TTC549 (cell line): ENCODE measurements around the gene BMPR1A.
"Not testable (repeated sequence)": the region's sequence is repeated elsewhere in the genome, so short reads cannot be mapped to it uniquely, and the experiment has no call there.

Experiments used
- FAIRE-seq: peaks from 2 replicates; lab custom pipeline; 2012; peaks lifted over from hg19 to GRCh38; lab: Jason Lieb, UNC

Gene BMPR1A

DNA sequence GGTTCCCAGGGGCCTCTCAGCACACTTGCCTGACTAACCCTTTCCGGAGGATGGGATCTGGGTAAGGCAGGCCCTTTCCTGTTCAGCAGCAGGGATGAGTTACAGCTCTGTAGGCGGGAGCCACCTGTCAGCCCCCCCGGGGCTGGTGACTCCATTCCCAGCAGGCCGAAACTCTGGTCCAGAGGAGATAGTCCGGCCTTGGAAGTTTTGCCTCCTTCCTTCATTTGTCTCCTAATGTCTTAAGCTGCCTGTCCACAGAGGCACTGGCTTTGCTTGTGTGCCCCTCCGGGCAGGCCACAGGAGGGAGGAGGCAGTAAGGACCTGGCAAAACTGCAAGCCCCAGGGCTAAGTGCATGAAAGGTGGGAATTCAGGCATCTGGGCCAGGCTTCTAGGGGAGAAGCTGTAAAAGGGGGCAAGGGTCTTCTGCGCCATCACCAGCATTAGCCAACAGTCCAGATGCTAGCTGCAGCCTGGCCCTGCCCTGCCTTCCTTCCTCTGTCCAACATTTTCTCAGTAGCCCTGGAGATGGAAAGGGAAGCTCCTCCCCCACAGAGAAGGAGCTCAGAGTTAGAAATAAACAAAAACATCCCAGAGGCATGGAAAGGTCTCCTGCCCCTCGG lies 213.1 kb downstream of the BMPR1A start:
- no peak for FAIRE-seq

DNA sequence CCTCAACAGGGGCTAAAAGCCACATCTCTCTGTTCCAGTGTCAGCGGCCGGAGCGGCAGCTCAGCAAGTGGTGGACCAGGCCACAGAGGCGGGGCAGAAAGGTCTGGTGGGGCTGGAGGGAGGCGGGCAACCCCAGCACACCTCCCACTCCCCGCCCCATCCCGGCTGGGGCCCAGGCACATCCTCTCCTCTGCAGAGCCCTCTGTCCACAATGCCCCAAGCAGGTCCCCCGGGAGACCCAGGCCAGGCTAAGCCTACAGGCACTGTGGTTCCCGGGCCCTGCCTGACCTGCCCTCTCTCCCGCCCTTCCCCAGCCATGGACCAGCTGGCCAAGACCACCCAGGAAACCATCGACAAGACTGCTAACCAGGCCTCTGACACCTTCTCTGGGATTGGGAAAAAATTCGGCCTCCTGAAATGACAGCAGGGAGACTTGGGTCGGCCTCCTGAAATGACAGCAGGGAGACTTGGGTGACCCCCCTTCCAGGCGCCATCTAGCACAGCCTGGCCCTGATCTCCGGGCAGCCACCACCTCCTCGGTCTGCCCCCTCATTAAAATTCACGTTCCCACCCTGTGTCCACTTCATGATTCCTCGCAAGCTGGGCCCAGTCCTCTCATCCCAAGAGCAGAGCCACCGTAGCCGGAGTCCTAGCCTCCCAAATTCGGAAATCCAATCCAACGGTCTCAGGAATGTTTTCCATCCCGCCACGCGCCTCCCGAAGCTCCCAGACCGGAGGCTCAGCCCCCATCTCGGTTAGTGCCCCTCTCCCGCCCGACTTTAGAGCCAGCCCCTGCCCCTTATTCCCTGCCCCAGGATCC lies 214.0 kb downstream of the BMPR1A start:
- no peak for FAIRE-seq

DNA sequence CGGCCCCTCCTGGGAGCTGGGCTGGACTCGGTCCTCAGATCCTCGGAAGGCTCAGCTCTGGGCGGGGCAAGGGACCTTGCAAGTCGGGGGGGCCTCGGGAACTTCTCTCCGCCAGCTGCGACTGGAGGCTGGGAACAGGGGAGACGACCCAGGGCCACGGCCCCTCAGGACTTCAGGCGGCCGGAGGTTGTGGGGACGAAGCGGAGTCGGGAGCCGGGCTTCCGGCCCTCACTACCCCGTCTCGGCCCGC lies 214.5 kb downstream of the BMPR1A start:
- no peak for FAIRE-seq

DNA sequence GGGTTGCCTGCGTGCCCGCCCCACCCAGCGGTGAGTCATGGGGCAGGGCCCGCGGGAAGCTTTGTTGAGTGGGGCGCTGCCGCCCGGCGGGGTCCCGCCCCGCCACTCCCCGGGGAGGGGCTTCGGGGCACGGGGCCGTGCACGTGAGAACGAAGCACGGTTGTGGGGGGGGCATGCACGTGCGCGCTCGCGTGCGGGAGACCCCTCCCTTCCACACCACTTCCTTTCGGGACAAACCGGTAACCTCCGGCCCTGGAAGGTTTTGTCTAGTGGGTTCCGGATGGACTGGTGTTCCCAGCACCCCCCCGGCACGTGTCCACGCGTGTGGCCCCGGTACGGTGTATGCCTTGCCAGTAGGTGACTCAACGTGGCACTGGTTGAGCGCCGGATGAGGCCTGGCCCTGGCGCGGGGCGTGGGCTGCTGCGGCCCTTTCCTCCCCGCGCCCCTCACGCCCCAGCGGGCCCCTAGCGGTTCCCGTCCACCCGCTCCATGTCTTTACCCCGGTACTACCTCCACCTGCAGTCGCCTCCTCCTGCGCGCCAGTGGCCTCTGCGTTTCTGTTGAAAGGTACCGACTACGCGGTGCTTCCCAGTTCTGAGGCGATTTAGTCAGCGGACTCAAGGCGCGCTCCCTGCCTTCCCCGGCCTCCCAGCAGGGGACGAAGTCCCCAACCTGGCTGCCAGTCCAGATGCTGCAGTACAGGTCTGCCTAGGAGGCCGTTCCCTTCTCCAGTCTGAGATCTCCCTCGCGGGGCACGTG lies 215.0 kb downstream of the BMPR1A start:
- FAIRE-seq = no peak

DNA sequence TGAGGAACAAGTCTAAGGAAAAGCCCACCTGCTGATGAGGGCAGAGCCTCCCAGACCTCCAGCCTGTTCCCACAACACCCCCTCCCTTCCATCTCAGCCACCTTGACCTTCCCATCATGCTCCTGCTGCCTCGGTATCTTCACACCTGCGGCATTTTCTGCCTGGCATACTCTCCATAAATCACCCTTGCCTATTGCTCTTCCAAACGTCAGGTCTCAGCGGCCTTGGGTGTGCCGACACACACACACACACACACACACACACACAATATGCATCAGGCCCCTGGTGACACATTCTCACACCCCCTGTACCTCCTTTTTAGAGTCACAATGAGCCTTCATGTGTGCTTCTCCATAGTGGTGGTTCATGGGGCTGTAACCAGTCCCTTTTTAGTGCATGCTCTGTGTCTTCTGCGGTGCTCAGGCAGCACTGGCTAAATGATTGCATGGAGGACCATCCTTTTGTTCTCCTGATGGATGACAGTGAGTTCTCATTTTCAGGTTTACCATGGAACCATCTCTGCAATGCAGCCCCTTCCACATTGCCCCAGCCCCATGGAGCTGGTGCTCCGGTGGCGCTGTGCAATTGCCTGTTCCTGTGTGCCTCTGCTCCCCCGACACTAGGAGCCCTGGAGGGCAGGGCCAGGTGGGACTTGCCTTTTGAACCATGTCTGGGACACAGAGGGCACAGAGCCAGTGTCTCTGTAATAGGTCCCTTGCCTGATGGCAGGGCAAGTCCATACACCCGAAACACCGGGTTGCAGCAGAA lies 216.4 kb downstream of the BMPR1A start:
- no peak for FAIRE-seq

DNA sequence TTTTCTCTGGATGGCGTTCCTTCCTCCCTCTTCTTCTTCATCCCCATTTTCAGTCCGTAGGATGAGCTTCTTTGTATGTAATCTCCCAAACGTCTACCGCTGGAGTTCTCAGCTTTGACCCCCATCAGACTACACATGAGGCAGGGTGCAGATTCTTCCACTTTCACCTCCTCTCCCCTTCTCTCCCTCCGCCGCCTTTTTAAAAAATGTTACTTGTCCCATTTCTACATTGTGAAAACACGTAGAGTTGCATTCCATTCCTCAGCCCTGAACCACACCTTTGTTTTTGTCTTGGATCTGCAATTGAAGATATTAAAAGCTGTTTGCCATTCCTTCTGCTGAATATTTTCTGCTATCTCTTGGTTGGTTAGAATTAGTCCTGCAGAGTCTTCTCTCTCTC lies 218.1 kb downstream of the BMPR1A start:
- no peak for FAIRE-seq

DNA sequence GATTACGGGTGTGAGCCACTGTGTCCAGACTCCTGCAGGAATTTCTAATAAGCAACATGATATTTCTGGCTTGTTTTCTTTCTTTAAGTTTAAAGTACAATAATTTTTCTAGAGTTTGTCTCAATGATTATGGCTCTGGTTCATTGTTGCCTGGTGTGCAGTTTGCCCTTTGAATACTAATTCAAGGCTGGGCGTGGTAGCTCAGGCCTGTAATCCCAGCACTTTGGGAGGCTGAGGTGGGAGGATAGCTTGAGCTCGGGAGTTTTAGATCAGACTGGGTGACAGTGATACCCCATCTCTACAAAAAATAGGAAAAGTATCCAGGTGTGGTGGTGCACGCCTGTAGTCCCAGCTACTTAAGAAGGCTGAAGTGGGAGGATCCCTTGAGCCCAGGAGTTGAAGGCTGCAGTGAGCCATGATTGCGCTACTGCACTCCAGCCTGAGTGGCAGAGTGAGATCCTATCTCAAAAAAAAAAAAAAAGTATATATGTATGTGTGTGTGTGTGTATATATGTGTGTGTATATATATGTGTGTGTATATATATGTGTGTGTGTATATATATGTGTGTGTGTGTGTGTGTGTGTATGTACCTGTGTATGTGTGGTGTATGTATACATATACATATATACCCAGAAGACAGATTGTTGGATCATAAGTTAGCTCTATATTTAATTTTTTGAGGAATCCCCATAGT lies 220.1 kb downstream of the BMPR1A start:
- FAIRE-seq = no peak

DNA sequence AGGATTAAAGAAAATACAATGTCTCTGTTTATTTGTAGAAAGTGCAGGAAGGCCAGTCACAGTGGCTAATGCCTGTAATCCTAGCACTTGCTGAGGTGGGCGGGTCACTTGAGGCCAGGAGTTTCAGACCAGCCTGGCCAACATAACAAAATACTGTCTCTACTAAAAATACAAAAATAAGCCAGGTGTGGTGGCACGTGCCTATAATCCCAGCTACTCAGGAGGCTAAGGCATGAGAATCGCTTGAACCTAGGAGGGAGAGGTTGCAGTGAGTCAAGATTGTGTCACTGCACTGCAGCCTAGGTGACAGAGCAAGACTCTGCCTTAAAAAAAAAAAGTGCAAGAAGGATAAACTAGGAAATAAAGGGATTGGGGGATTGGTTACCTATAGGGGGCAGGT lies 222.0 kb downstream of the BMPR1A start:
- FAIRE-seq = not testable (repeated sequence)

DNA sequence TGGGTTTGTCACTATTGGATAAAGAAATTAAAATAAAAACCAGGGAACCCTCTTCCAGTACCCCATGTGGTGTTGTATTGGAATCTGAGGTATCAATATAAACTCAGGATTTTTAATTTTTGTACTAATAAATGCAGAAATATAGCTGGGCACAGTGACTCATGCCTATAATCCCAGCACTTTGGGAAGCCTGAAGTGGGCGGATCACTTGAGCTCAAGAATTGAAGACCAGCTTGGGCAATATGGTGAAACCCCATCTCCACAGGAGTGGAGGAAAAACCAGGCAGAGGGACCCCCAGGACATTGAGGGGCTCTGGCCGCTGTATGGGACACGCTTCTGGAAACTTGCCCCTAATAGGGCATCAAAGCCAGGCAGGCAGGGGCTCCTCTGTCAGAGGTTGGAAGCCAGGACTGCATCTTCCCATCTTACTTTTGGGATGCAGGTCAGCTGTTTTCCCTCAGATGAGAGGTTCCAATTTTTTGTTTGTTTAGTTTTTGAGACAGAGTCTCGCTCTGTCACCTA lies 222.9 kb downstream of the BMPR1A start:
- no peak for FAIRE-seq

DNA sequence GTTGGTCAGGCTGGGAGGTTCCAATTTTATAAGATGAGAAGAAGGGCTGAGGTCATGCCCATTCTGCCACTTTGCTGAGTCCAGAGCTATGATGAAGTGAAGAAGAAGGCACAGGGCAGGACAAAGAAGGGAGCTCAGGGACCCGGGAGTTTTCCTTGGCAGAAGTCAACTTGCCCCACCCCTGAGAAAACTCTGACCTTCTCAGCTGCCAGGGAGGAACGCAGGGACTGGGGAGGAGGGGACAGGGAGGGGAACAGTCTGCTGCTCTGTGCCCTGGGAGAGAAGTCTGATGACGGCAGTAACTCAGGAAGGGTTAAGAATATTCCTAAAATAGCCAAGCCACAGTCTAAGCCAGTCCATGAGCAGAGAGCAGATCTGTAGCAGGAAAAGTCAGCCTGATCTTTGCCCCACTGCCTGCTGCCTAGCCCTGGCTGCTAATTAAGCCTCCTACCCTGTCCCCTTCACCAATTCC lies 223.6 kb downstream of the BMPR1A start:
- FAIRE-seq = no peak

DNA sequence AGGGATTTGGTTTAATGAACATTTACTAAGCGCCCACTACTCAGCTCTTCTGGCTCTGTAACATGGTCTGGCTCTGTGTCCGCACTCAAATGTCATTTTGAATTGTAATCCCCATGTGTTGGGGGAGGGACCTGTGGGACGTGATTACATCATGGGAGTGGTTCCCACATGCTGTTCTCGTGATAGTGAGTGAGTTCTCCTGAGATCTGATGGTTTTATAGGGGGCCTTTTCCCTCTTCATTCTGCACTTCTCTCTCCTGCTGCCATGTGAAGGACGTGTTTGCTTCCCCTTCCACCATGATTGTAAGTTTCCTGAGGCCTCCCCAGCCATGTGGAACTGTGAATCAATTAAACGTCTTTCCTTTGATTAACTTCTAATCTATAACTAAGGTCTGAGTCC lies 224.6 kb downstream of the BMPR1A start:
- FAIRE-seq = not testable (repeated sequence)

DNA sequence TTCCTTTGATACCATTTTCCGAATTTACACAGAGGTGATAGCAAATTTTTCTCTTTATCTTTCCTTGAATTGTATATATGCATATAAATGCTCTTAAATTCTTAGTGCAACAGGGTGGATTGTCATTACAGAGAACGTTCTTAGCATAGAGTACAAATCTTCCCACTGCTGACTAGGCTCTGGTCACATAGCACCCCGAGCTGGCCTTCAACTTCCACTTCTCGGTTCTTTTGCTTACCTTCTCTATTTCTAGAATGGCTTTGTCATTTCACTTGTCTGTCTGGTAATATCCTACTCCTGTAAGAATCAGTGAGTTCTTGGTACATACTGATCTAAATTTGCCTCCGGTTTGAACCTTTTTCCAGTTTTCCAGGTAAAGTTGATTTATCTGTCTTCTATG lies 225.3 kb downstream of the BMPR1A start:
- no peak for FAIRE-seq
